Body of pancreas (tissue), 4 donors: ENCODE results near the gene PIGW. TPM values are rescaled to one million over a fixed set of nuclear protein-coding genes. Genes with fewer than 3 reads are reported as not detected.

Experiments used
- ATAC-seq: fragments of 150-250 bp; one replicate; pipeline ENCODE4 v1.9.1; 2016
- DNase-seq, 4 donors: peaks; one replicate each; pipeline ENCODE4 v3.0.0-alpha.2; 2019
- H3K27ac ChIP-seq, 4 donors: fragments of 200-600 bp; sonication (generic); 1 replicate in 3 of 4; 2 replicates in 1 of 4; pipeline versions ENCODE4 v1.5.1 to v1.6.1; 2016 to 2019; ENCODE audit warnings: mild to moderate bottlenecking in 1 of 4, mixed read lengths in 1 of 4, moderate library complexity in 1 of 4
- H3K27me3 ChIP-seq, 2 donors: fragments of 200-600 bp; sonication (generic); one replicate each; pipeline ENCODE4 v1.6.0; 2016; ENCODE audit warnings: mild to moderate bottlenecking in 1 of 2
- H3K36me3 ChIP-seq, 2 donors: fragments of 200-600 bp; sonication (generic); replicated peaks in 1 of 2; 2 replicates each; pipeline ENCODE4 v1.5.1; 2016; ENCODE audit warnings: low read depth in 2 of 2; ENCODE audit not compliant: insufficient read depth in 1 of 2
- H3K4me1 ChIP-seq: fragments of 200-600 bp; sonication (generic); one replicate; pipeline ENCODE4 v1.6.0; 2016
- H3K4me3 ChIP-seq, 2 donors: fragments of 200-600 bp; sonication (generic); 1 replicate in 1 of 2; 2 replicates in 1 of 2; pipeline ENCODE4 v1.5.1; 2016 to 2019
- H3K9me3 ChIP-seq, 3 donors: fragments of 200-600 bp; sonication (generic); 1 replicate in 2 of 3; 2 replicates in 1 of 3; pipeline ENCODE4 v1.5.1; 2016
- POLR2A ChIP-seq, 3 donors: fragments of 450-650 bp; IDR thresholded peaks; one replicate each; pipeline ENCODE4 v1.6.1; 2016; ENCODE audit warnings: antibody characterized with exemption in 3 of 3, mild to moderate bottlenecking in 2 of 3
- WGBS, 2 donors: methylation state at CpG; one replicate each; pipeline ENCODE4 v1.1.5; 2017; 5-methylcytosine and 5-hydroxymethylcytosine counted together
- intact Hi-C: fragments of 100-400 bp; cut with DNase I; formaldehyde crosslinking; loops from one replicate; pipeline ENCODE4 v1.15.1; 2023
- total RNA-seq, 2 donors: library from RNA; depleted of rRNA; stranded (reverse); fragments of >200 nt; gene quantifications; one replicate each; pipeline ENCODE4 v1.1.0, GENCODE V29; 2016
- TF ChIP-seq, protein P1 (sequence below), 7 experiments: fragments of 450-650 bp in 4 of 7; fragments of 200-600 bp in 3 of 7; sonication (generic) in 3 of 7; IDR thresholded peaks; one replicate each; pipeline ENCODE4 v1.5.1; 2016 to 2019; ENCODE audit warnings: antibody characterized with exemption in 7 of 7

PIGW gene
- total RNA-seq, 2 donors from 2014 or later = 2.6 TPM

DNA sequence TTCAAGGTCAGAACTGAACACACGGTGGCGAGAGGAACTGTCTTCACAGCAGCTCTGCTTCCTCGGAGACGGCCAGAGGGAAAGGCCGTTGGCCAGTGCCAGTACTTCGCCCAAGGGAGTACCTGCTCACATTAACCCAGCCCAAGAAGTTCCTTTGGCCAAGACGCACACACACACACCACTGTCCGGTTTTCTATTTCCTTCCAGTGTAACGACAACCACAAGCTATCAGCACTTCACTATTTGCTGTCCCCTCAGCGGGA, 9.2 kb downstream of the PIGW start:
- H3K27ac ChIP-seq = peak overlapping the region; percentile 95 to 100 (median 100)
- H3K9me3 ChIP-seq = no peaks in the 10 kb centered on the region
- TF ChIP-seq, protein P1, sequence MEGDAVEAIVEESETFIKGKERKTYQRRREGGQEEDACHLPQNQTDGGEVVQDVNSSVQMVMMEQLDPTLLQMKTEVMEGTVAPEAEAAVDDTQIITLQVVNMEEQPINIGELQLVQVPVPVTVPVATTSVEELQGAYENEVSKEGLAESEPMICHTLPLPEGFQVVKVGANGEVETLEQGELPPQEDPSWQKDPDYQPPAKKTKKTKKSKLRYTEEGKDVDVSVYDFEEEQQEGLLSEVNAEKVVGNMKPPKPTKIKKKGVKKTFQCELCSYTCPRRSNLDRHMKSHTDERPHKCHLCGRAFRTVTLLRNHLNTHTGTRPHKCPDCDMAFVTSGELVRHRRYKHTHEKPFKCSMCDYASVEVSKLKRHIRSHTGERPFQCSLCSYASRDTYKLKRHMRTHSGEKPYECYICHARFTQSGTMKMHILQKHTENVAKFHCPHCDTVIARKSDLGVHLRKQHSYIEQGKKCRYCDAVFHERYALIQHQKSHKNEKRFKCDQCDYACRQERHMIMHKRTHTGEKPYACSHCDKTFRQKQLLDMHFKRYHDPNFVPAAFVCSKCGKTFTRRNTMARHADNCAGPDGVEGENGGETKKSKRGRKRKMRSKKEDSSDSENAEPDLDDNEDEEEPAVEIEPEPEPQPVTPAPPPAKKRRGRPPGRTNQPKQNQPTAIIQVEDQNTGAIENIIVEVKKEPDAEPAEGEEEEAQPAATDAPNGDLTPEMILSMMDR (IDR thresholded peaks at IDR 0.05) = peak in 2 of 7 experiments; percentile 10 to 18
- TF ChIP-seq POLR2A (IDR thresholded peaks at IDR 0.05) = peak in 1 of 3 donors; percentile 31
- peak; percentile 3 for ATAC-seq
- WGBS, 2 donors = 0 to 1% methylated on average over 3 to 10 of the region's 10 CpGs
- H3K4me3 ChIP-seq = peak overlapping the region; percentile 81 to 97
- H3K36me3 ChIP-seq = no peaks in the 10 kb centered on the region
- H3K4me1 ChIP-seq = peaks cover 39% of the 10 kb centered on the region
- DNase-seq = peak in 2 of 4 donors; percentile 42 to 46
- intact Hi-C loops = loop anchor here (10.0 kb wide), 1 partner anchor 51 kb away; the partner anchor contains the start of gene DHRS11
- H3K27me3 ChIP-seq = no peaks in the 10 kb centered on the region

DNA sequence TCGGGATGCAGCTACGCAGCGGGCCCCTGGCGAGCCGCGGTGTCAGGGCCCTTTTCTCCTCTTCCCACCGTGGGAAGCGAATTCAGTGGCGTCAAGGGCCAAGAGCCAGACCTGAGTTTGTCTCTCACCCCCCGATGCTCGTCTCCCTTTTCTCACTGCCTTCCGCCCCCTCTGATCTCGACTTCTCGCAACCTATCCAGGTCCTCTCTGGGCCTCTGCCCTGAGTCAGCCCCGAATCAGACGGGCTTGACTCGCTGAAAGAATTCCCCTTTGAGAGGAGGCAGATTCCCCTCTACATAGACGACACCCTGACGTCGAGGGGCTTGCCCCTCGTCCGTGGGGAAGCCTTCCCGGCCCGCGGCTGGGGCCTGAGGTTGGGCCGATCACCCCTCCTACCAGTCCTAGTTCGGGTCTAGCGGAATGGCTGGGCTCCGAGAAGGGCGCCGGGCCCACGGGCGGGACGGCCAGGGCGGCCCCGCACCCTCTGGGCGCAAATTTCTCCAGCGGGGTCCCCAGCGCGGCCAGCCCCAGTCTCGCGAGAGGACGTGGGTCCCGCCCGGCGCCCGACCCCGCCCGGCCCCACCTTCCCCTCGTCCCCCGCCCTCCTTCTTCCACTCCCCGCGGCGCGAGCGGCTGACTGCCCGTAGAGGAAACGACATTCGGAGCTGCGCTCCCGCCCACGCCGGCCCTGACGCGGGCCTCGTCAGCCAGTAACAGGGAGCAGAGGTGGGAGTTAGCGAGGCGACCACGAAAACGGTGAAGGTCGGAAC, 9.7 kb downstream of the PIGW start, which contains the start of gene GGNBP2:
Gene GGNBP2 (plus strand): TSS at position 613 of the 770 bp plus-strand sequence. CDS start 806 bp downstream, outside the sequence.
- Histone ChIP-seq H3K27me3 (no peaks in the 10 kb centered on the region), H3K9me3 (no peaks in the 10 kb centered on the region), H3K4me3 (peak within 1 kb of the TSS; percentile 81 to 97), H3K27ac (peak within 1 kb of the TSS; percentile 95 to 100 (median 100)), H3K36me3 (no peaks in the 10 kb centered on the region), H3K4me1 (peaks cover 39% of the 10 kb centered on the region)
- TF ChIP-seq, protein P1 (IDR thresholded peaks at IDR 0.05) = no peak
- peak; percentile 59 to 83 (median 82) for TF ChIP-seq POLR2A (IDR thresholded peaks at IDR 0.05)
- intact Hi-C loops = loop anchor here (10.0 kb wide), 1 partner anchor 50 kb away; the partner anchor contains the start of gene DHRS11
- DNase-seq (peak; percentile 90 to 91 (median 90)), ATAC-seq (peak; percentile 85)
- 0% methylated on average over 13 to 70 of the region's 71 CpGs for WGBS, 2 donors

DNA sequence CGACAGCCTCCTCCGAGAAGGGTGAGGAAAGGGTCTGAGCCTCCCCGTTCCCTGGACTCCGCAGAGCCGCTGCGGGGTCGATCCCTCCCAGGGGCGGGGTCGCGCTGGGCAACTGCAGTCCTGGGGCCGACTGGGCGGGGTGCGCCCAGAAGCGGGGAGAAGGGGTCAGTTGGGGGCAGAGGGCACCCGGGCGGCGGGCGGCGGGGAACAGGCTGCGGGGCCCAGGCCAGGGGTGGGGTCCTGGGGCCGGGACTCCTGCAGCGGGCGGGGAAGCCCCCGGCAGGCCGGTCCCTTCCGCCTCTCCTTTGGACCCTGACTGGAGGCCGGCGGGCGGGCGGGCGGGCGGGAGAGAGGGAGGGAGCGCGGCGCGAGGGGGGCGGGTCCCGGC, 10.3 kb downstream of the PIGW start:
- peak; percentile 22 for ATAC-seq
- no peaks in the 10 kb centered on the region for H3K27me3 ChIP-seq
- H3K9me3 ChIP-seq = no peaks in the 10 kb centered on the region
- TF ChIP-seq, protein P1 (IDR thresholded peaks at IDR 0.05) = no peak
- peak in 1 of 3 donors; percentile 25 for TF ChIP-seq POLR2A (IDR thresholded peaks at IDR 0.05)
- H3K27ac ChIP-seq = peak overlapping the region; percentile 95 to 100 (median 100)
- H3K36me3 ChIP-seq = no peaks in the 10 kb centered on the region
- H3K4me1 ChIP-seq = peaks cover 39% of the 10 kb centered on the region
- peak overlapping the region; percentile 81 to 97 for H3K4me3 ChIP-seq
- intact Hi-C loops = loop anchor here (10.0 kb wide), 1 partner anchor 50 kb away; the partner anchor contains the start of gene DHRS11
- WGBS, 2 donors = 0% methylated on average over 31 of the region's 38 CpGs; no CpG with 5 or more reads in 1 of the 2 donors
- no peak for DNase-seq

DNA sequence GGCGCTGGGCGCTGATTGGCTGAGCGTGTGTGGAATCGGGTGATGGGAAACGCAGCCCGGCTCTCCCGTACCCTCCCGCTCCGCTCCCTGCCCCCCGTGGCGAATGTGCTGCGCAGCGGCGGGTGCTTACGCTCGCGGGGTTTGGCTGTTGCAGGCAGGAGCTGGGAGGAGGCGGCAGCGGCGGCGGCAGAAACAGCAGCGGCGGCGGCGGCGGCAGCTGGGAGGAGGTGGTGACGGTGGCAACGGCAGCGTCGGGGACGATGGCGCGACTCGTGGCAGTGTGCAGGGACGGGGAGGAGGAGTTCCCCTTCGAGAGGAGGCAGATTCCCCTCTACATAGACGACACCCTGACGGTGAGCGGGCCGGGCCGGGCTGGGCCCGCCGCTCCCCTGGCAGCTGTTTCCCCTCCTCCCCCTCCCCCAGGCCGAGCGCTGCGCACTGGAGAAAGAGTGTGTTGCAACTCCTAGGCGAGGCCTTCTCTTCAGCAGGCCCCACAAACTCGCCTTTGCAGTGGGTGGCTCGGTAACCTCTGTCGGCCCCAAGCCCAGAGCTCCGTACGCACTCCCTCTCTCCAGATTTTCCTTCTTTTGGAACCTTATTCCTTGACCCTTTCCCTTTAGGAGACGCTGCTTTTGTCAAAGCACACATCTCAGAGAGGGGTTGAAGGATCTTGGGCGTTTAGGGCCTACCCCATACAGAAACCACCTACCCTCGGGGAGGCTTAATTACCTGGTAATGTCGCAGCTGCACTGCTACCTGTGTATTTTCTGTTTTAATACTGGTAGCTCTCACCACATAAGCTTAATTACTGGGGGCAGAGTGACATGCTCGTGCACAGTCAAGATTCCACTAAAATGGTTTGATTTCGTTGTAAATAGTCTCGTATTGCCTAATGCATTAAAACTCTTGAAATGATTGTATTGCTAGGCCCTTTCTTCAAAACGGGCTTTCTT, 11.0 kb downstream of the PIGW start:
- H3K9me3 ChIP-seq = no peaks in the 10 kb centered on the region
- intact Hi-C loops = loop anchor here (10.0 kb wide), 1 partner anchor 49 kb away; the partner anchor contains the start of gene DHRS11
- H3K4me3 ChIP-seq = peak overlapping the region; percentile 81 to 97
- peaks cover 39% of the 10 kb centered on the region for H3K4me1 ChIP-seq
- TF ChIP-seq, protein P1 (IDR thresholded peaks at IDR 0.05) = peak in 3 of 7 experiments; percentile 15 to 30 (median 19)
- TF ChIP-seq POLR2A (IDR thresholded peaks at IDR 0.05) = peak; percentile 77 to 85 (median 84)
- peak overlapping the region; percentile 95 to 100 (median 100) for H3K27ac ChIP-seq
- peak; percentile 92 for ATAC-seq
- WGBS, 2 donors = 0% methylated on average over 14 to 60 of the region's 60 CpGs
- DNase-seq = peak; percentile 97 to 98 (median 97)
- no peaks in the 10 kb centered on the region for H3K27me3 ChIP-seq
- H3K36me3 ChIP-seq = no peaks in the 10 kb centered on the region
